Measurements from ENCODE around the gene GET4. TPM values are rescaled to one million over a fixed set of nuclear protein-coding genes. Genes with fewer than 3 reads are reported as not detected.

The GET4 gene
- total RNA-seq, 1 experiment from 2014 or later: 44.8 TPM

DNA sequence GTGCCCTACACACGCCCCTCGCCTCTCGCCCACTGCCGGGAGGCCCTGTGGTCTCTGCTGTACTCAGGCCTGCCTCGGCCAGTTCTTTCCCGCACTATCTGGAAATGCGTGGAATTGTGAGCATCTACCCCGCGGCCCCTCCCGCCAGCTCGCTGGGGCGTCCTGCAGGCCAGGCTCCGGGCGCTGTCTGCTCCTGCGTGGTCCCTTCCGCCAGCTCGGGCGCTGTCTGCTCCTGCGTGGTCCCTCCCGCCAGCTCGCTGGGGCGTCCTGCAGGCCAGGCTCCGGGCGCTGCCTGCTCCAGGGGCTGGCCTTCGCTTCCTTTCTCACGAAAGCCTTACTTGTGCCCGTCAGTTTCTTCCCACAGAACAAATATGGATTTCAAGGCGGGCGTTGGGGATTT lies 14.9 kb downstream of the GET4 start:
- CTCF ChIA-PET: no interaction called here
- Histone ChIP-seq H3K36me3 (ENCODE audit: control insufficient read depth in 1 of 2, insufficient read depth in 2 of 2, low read length in 2 of 2) (peaks cover 4 to 31% of the 10 kb centered on the region in 2 experiments; a peak in 3 of 4 replicates), H3K4me1 (ENCODE audit: control insufficient read depth in 1 of 2, insufficient read depth in 2 of 2, low read length in 2 of 2) (no peaks in the 10 kb centered on the region), H3K9me3 (ENCODE audit: control insufficient read depth in 1 of 2, insufficient read depth in 1 of 2, low read depth in 1 of 2, low read length in 2 of 2) (no peaks in the 10 kb centered on the region), H3K27ac (ENCODE audit: low read depth, low read length) (no peak overlapping the region), H3K79me2 (ENCODE audit: insufficient read depth, low read length) (peaks cover 33% of the 10 kb centered on the region), H3K9me2 (ENCODE audit: insufficient read depth) (no peaks in the 10 kb centered on the region), H3K4me3 (replicated peaks in 1 of 2; ENCODE audit: low read depth in 1 of 2, low read length in 2 of 2) (no peak overlapping the region), H2AFZ (ENCODE audit: low read depth, low read length, poor library complexity, severe bottlenecking) (no peak overlapping the region), H3K9ac (ENCODE audit: low read length) (no peak overlapping the region), H4K20me1 (ENCODE audit: insufficient read depth) (no peaks in the 10 kb centered on the region), H3K27me3 (ENCODE audit: insufficient read depth, low read length) (no peaks in the 10 kb centered on the region), H3K4me2 (ENCODE audit: low read length) (no peak overlapping the region)
- intact Hi-C loops (cut with micrococcal nuclease): no loop called here
- no TSS peak for BruUV-seq (replicated peaks)
- ATAC-seq (no peak), DNase-seq (ENCODE audit: low read depth, low spot score) (no peak)
- RAD21 ChIA-PET (ENCODE audit: low non-redundant PET in 1 of 2, low total read pairs in 2 of 2, uncharacterized antibody in 2 of 2, unreplicated experiment in 2 of 2): no interaction called here
- POLR2A ChIA-PET: no interaction called here
- TF ChIP-seq RAD21 (IDR thresholded peaks at IDR 0.05; ENCODE audit: low read depth) (no peak), CEBPB (IDR thresholded peaks at IDR 0.05; ENCODE audit: low read depth) (no peak), ELF1 (IDR thresholded peaks at IDR 0.05; ENCODE audit: borderline replicate concordance, low read depth) (no peak), CBX3 (IDR thresholded peaks at IDR 0.05; ENCODE audit: low read depth) (no peak), SIN3A (IDR thresholded peaks at IDR 0.05; ENCODE audit: low read depth) (no peak), JUND (IDR thresholded peaks at IDR 0.05) (no peak), POLR2AphosphoS5 (IDR thresholded peaks at IDR 0.05; ENCODE audit: low read depth, low read length) (no peak), ZBTB33 (IDR thresholded peaks at IDR 0.05; ENCODE audit: extremely low read depth, insufficient replicate concordance, low read length) (no peak), ZFX (IDR thresholded peaks at IDR 0.05) (no peak), SRF (IDR thresholded peaks at IDR 0.05; ENCODE audit: low read depth) (no peak), FOSL1 (IDR thresholded peaks at IDR 0.05; ENCODE audit: low read depth) (no peak), POLR2A (IDR thresholded peaks at IDR 0.05; ENCODE audit: borderline replicate concordance, extremely low read depth, insufficient read depth, insufficient read length) (no peak), EZH2phosphoT487 (IDR thresholded peaks at IDR 0.05; ENCODE audit: borderline replicate concordance) (no peak), EZH2 (IDR thresholded peaks at IDR 0.05) (no peak), MAX (IDR thresholded peaks at IDR 0.05) (no peak), ATF3 (IDR thresholded peaks at IDR 0.05) (no peak), TCF7L2 (IDR thresholded peaks at IDR 0.05; ENCODE audit: borderline replicate concordance, extremely low read depth, insufficient read depth, insufficient read length) (no peak), EGR1 (IDR thresholded peaks at IDR 0.05; ENCODE audit: low read depth) (no peak)
- TF ChIP-seq, protein P1, sequence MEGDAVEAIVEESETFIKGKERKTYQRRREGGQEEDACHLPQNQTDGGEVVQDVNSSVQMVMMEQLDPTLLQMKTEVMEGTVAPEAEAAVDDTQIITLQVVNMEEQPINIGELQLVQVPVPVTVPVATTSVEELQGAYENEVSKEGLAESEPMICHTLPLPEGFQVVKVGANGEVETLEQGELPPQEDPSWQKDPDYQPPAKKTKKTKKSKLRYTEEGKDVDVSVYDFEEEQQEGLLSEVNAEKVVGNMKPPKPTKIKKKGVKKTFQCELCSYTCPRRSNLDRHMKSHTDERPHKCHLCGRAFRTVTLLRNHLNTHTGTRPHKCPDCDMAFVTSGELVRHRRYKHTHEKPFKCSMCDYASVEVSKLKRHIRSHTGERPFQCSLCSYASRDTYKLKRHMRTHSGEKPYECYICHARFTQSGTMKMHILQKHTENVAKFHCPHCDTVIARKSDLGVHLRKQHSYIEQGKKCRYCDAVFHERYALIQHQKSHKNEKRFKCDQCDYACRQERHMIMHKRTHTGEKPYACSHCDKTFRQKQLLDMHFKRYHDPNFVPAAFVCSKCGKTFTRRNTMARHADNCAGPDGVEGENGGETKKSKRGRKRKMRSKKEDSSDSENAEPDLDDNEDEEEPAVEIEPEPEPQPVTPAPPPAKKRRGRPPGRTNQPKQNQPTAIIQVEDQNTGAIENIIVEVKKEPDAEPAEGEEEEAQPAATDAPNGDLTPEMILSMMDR (IDR thresholded peaks at IDR 0.05 in 2 of 3, conservative IDR thresholded peaks at IDR 0.05 in 1 of 3; ENCODE audit: borderline replicate concordance in 1 of 3, insufficient read depth in 1 of 3, low read depth in 2 of 3, low read length in 2 of 3): no peak
